H7 (cell line): ENCODE results near the gene ZNF407. TPM values are rescaled to one million over a fixed set of nuclear protein-coding genes. Genes with fewer than 3 reads are reported as not detected.

Source experiments
- DNase-seq: peaks from one replicate; pipeline ENCODE4 v3.0.0; 2012
- H3K27me3 ChIP-seq: 2 replicates; pipeline ENCODE4 v1.6.0; 2011; ENCODE audit warnings: mild to moderate bottlenecking, low read length; ENCODE audit not compliant: control insufficient read depth, insufficient read depth
- H3K36me3 ChIP-seq: replicated peaks from 2 replicates; pipeline ENCODE4 v1.5.1; 2011; ENCODE audit warnings: low read length; ENCODE audit not compliant: control insufficient read depth, insufficient read depth
- H3K4me3 ChIP-seq: 2 replicates; pipeline ENCODE4 v1.5.1; 2011; ENCODE audit warnings: low read depth, mild to moderate bottlenecking, control low read depth, low read length, moderate library complexity; ENCODE audit not compliant: insufficient read depth
- total RNA-seq: library from RNA; depleted of rRNA; stranded (reverse); fragments of >200 nt; shearing (Covaris generic); gene quantifications from 2 replicates; pipeline ENCODE4 v1.2.3, GENCODE V29; 2014; rRNA removed

ZNF407 gene
- total RNA-seq, 1 experiment from 2014 or later: 2.9 TPM

DNA sequence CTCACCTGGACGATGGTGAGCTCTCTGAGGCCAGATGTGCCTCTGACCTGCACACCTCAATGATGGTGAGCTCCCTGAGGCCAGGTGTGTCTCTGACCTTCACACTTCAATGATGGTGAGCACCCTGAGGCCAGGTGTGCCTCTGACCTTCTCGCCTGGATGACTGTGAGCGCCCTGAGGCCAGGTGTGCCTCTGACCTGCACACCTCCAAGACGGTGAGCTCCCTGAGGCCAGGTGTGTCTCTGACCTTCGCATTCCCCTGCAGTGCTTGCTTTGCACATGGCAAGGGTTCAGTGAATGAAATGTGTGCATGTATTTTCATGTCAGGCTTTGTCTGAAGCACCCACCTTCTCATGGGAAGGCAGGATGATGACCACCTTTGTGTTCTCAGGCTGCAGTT, 515.8 kb downstream of the ZNF407 start:
- no peaks in the 10 kb centered on the region for H3K36me3 ChIP-seq
- H3K27me3 ChIP-seq: no peaks in the 10 kb centered on the region
- H3K4me3 ChIP-seq: no peak overlapping the region
- no peak for DNase-seq

DNA sequence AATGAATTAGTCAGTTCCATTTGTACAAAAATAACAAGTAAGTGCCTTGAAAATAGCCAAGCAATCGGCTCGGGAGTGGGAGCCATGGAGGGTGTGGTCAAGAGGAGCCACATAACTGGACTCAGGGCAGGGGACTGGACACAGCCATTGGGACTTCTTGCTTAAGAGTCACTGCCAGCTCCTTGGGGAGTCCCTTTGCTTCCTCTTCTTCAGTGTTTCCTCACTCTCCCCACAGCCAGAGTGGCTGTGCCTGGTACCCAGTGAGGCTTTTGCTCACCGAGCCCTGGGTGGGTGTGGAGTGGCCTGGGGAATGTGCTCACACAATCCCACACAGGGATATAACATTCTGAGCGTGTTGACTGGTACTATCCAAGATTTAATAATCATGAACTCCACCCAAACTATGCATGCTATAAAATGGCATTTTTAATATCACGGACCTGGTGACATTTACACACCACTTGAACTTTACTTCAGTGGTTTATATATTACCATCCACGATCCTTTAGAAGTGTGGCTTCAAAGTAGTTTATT, 516.6 kb downstream of the ZNF407 start:
- DNase-seq: no peak
- no peaks in the 10 kb centered on the region for H3K27me3 ChIP-seq
- no peak overlapping the region for H3K4me3 ChIP-seq
- H3K36me3 ChIP-seq: no peaks in the 10 kb centered on the region

Other genes starting within 250 kb of the ZNF407 start
- gene DIPK1C, start 140.6 kb upstream of the ZNF407 start, total RNA-seq: 0.22 TPM in 1 of 2 replicates, not detected in the other
- gene CNDP2, start 101.5 kb upstream of the ZNF407 start, total RNA-seq: 60.2 and 63.1 TPM in 2 replicates
- not detected in 2 replicates for gene CNDP1, start 63.4 kb upstream of the ZNF407 start, total RNA-seq